Measurements from ENCODE around the gene C13orf42.
"Not testable (repeated sequence)": the region's sequence is repeated elsewhere in the genome, so short reads cannot be mapped to it uniquely, and the experiment has no call there.

The C13orf42 gene

GRCh38 chr13:51122868-51123566 lies 11.9 kb upstream of the C13orf42 start:
- no peak overlapping the region for H3K4me3 ChIP-seq (ENCODE audit: low read depth, low read length)
- no peak for TF ChIP-seq CTCF (IDR thresholded peaks at IDR 0.05; ENCODE audit: borderline replicate concordance, insufficient read depth, low read depth, low read length)

- peak; percentile 34; the same call in 1 of the 2 replicates for TF ChIP-seq CTCF (IDR thresholded peaks at IDR 0.05; ENCODE audit: borderline replicate concordance, insufficient read depth, low read depth, low read length)
- not testable (repeated sequence) for H3K4me3 ChIP-seq (ENCODE audit: low read depth, low read length)
Measured at GRCh38 chr13:51120873-51121272, 9.8 kb upstream of the C13orf42 start.

DNA sequence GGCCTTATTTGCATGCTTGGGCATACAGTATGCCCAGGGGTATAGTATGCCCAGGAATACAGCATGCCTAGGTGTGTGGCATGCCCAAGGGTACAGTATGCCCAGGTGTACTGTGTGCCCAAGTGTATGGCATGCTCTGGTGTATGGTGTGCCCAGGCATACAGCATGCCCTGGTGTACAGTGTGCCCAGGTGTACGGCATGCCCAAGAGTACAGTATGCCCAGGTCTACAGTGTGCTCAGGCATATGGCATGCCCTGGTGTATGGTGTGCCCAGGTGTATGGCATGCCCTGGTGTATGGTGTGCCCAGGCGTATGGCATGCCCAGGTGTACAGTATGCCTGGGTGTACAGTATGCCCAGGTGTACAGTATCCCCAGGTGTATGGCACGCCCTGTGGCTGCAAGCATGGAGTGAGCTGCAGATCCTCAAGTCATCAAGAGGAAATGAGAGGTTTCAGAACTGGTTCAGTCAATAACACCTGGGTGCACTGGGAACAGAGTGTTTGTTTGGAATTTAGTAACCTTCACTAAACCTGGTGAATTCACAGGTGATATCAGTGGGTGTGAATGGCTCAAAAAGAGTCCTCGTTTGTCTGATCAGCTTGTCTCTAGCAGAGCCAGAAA lies 7.8 kb upstream of the C13orf42 start:
- H3K4me3 ChIP-seq (ENCODE audit: low read depth, low read length), result no peak overlapping the region
- TF ChIP-seq CTCF (IDR thresholded peaks at IDR 0.05; ENCODE audit: borderline replicate concordance, insufficient read depth, low read depth, low read length), result no peak

DNA sequence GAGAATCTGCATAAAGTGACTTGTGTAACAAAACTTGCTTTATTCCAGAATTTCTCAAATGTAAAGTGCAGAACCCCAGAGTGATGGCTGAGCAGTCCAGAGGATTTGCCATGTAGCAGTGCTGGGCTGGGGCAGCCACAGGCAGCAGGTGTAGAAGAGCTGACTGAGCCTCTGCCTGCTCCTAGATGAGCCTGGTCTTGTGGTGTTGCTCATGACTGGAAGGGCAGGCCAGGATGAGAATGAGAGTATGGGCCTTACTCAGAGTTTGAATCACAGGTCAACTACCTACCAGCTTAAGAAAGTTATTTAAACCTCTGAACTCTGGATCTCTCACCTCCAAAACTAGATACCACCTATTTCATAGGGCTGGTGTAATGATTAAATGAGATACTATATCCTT lies 2.9 kb upstream of the C13orf42 start:
- no peak for TF ChIP-seq CTCF (IDR thresholded peaks at IDR 0.05; ENCODE audit: borderline replicate concordance, insufficient read depth, low read depth, low read length)
- H3K4me3 ChIP-seq (ENCODE audit: low read depth, low read length), result no peak overlapping the region

DNA sequence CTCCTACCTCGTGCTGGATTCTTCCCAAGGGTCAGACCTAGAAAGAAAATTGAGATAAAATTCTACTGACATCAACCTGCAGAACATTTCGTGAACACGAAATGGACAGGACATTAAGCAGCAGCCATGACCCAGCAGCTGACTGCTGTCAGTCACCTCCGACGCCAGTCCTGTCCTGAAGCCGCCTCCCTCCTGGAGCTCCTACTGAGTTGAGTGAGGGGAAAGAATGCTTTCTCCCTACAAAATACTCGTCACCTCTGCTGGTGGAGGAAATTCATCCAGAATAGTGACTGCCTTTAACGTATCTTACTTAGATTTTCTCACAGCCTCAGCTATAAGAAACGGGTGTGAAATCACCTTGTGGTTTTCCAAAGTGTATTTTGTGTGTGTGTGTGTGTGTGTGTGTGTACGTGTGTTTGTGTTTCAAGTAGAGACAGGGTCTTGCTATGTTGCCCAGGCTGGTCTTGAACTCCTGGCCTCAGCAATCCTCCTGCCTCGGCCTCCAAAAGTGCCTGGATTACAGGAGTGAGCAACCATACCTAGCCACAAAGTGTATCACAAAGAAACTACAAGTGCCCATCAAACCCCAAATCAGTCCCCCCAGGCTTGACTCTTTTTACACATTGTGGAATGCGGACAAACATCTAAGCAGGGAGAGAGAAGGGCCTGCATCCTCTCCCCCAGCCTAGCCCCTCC lies 2.3 kb upstream of the C13orf42 start:
- H3K4me3 ChIP-seq (ENCODE audit: low read depth, low read length), result no peak overlapping the region
- TF ChIP-seq CTCF (IDR thresholded peaks at IDR 0.05; ENCODE audit: borderline replicate concordance, insufficient read depth, low read depth, low read length), result no peak

DNA sequence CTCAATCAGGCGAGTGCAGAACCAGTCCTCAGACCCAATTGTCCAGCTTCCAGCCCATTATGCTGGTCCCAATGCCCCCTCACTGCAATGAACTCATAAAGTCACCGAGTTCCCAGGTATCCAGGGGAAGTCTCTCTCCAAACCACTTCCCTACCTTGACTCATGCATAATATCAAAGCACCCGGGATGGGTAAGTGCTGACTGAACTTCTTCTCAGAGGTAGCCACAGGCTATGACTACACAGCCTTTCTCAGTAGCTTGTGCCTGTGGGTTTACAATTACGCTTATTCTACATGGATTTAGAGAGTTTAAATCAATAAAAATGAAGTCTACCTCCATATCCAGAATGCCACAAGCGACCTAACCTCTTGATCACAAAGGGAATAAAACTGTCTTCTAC lies 1.7 kb upstream of the C13orf42 start:
- TF ChIP-seq CTCF (IDR thresholded peaks at IDR 0.05; ENCODE audit: borderline replicate concordance, insufficient read depth, low read depth, low read length), result no peak
- H3K4me3 ChIP-seq (ENCODE audit: low read depth, low read length), result no peak overlapping the region

Measured in GM12875 (cell line).